Smooth muscle cell (in vitro differentiated cells): ENCODE measurements around the gene NRXN2. TPM values are rescaled to one million over a fixed set of nuclear protein-coding genes. Genes with fewer than 3 reads are reported as not detected.

Experiments
- DNase-seq: peaks from one replicate; lab custom pipeline; 2025; ENCODE audit not compliant: unreplicated experiment; lab: John Stamatoyannopoulos, UW
- H2AFZ ChIP-seq: fragments of 200-600 bp; sonication (generic); 2 replicates; pipeline ENCODE4 v1.6.0; 2016; ENCODE audit warnings: antibody characterized with exemption, low read depth, mild to moderate bottlenecking
- H3F3A ChIP-seq: fragments of 200-600 bp; sonication (generic); 2 replicates; pipeline ENCODE4 v1.6.0; 2017; ENCODE audit warnings: antibody characterized with exemption, low read depth
- H3K27ac ChIP-seq: fragments of 200-600 bp; sonication (generic); 2 replicates; pipeline ENCODE4 v1.5.1; 2016; ENCODE audit warnings: low read depth, mild to moderate bottlenecking
- H3K27me3 ChIP-seq: fragments of 200-600 bp; sonication (generic); 2 replicates; pipeline ENCODE4 v1.6.1; 2016; ENCODE audit warnings: low read depth, mild to moderate bottlenecking
- H3K36me3 ChIP-seq: fragments of 200-600 bp; sonication (generic); 2 replicates; pipeline ENCODE4 v1.5.1; 2016; ENCODE audit warnings: low read depth
- H3K4me1 ChIP-seq: fragments of 200-600 bp; sonication (generic); 2 replicates; pipeline ENCODE4 v1.5.1; 2016; ENCODE audit warnings: low read depth
- H3K4me2 ChIP-seq: fragments of 200-600 bp; sonication (generic); 2 replicates; pipeline ENCODE4 v1.6.0; 2016; ENCODE audit warnings: mild to moderate bottlenecking
- H3K4me3 ChIP-seq: fragments of 200-600 bp; sonication (generic); 2 replicates; pipeline ENCODE4 v1.5.1; 2016; ENCODE audit warnings: mild to moderate bottlenecking
- H3K79me2 ChIP-seq: fragments of 200-600 bp; sonication (generic); 2 replicates; pipeline ENCODE4 v1.6.0; 2016; ENCODE audit warnings: low read depth, mild to moderate bottlenecking
- H3K9ac ChIP-seq: fragments of 200-600 bp; sonication (generic); 2 replicates; pipeline ENCODE4 v1.6.0; 2016; ENCODE audit warnings: low read depth
- H3K9me3 ChIP-seq: fragments of 200-600 bp; sonication (generic); replicated peaks from 2 replicates; pipeline ENCODE4 v1.5.1; 2016; ENCODE audit warnings: low read depth
- H4K20me1 ChIP-seq: fragments of 200-600 bp; sonication (generic); 2 replicates; pipeline ENCODE4 v1.6.0; 2016; ENCODE audit warnings: low read depth
- CTCF ChIP-seq: fragments of 200-600 bp; sonication (generic); IDR thresholded peaks from 2 replicates; pipeline ENCODE4 v1.5.1; 2017; ENCODE audit warnings: borderline replicate concordance, mild to moderate bottlenecking, antibody characterized with exemption; ENCODE audit not compliant: insufficient read depth, poor library complexity, severe bottlenecking
- WGBS: methylation state at CpG from one replicate; pipeline ENCODE4 v1.1.7; 2016; ENCODE audit warnings: low lambda C conversion rate; 5-methylcytosine and 5-hydroxymethylcytosine counted together
- polyA plus RNA-seq: library from polyadenylated mRNA; unstranded; fragments of >200 nt; fragmentation: Nextera tagmentation; extraction: Ambion mirVana; gene quantifications from 2 replicates; pipeline ENCODE4 v1.2.1, GENCODE V29; 2016
- total RNA-seq: library from RNA; depleted of rRNA; stranded (reverse); fragments of >200 nt; gene quantifications from 2 replicates; pipeline ENCODE4 v1.2.3, GENCODE V29; 2014

Gene NRXN2
- total and polyA plus RNA-seq, 2 experiments from 2014 or later = 1.4 to 1.7 TPM

- H3K4me2 ChIP-seq = no peak overlapping the region
- no peaks in the 10 kb centered on the region for H4K20me1 ChIP-seq
- no peak overlapping the region for H3K4me3 ChIP-seq
- 27% methylated on average over 16 of the region's 21 CpGs for WGBS
- no peak overlapping the region for H2AFZ ChIP-seq
- no peak overlapping the region for H3K9ac ChIP-seq
- no peak overlapping the region for H3K27ac ChIP-seq
- H3K9me3 ChIP-seq = no peaks in the 10 kb centered on the region
- H3K79me2 ChIP-seq = no peaks in the 10 kb centered on the region
- H3K27me3 ChIP-seq = no peaks in the 10 kb centered on the region
- H3K36me3 ChIP-seq = no peaks in the 10 kb centered on the region
- H3F3A ChIP-seq = no peaks in the 10 kb centered on the region
- no peak for DNase-seq
- TF ChIP-seq CTCF = no peak
- no peaks in the 10 kb centered on the region for H3K4me1 ChIP-seq
Measured at GRCh38 chr11:64729851-64730382, 6.9 kb upstream of the NRXN2 start.

GRCh38 chr11:64728757-64729365 lies 5.9 kb upstream of the NRXN2 start:
- Histone ChIP-seq H3K27ac (no peak overlapping the region), H3K79me2 (no peaks in the 10 kb centered on the region), H3K27me3 (no peaks in the 10 kb centered on the region), H4K20me1 (no peaks in the 10 kb centered on the region), H3F3A (no peaks in the 10 kb centered on the region), H3K9me3 (no peaks in the 10 kb centered on the region), H3K4me1 (no peaks in the 10 kb centered on the region), H2AFZ (no peak overlapping the region), H3K4me3 (no peak overlapping the region), H3K4me2 (no peak overlapping the region), H3K9ac (no peak overlapping the region), H3K36me3 (no peaks in the 10 kb centered on the region)
- TF ChIP-seq CTCF = no peak
- DNase-seq = no peak
- WGBS = 89% methylated on average over 11 of the region's 11 CpGs

GRCh38 chr11:64726867-64727530 lies 4.0 kb upstream of the NRXN2 start:
- H3K4me2 ChIP-seq = no peak overlapping the region
- H3K9ac ChIP-seq = no peak overlapping the region
- H3K36me3 ChIP-seq = no peaks in the 10 kb centered on the region
- H3K27ac ChIP-seq = no peak overlapping the region
- no peaks in the 10 kb centered on the region for H3K79me2 ChIP-seq
- 82% methylated on average over 7 of the region's 7 CpGs for WGBS
- no peak for DNase-seq
- TF ChIP-seq CTCF = no peak
- H4K20me1 ChIP-seq = no peaks in the 10 kb centered on the region
- no peaks in the 10 kb centered on the region for H3F3A ChIP-seq
- no peak overlapping the region for H3K4me3 ChIP-seq
- H3K9me3 ChIP-seq = no peaks in the 10 kb centered on the region
- no peaks in the 10 kb centered on the region for H3K4me1 ChIP-seq
- no peak overlapping the region for H2AFZ ChIP-seq
- peaks cover 6% of the 10 kb centered on the region for H3K27me3 ChIP-seq
